ENCODE measurements around the gene KRT14. TPM values are rescaled to one million over a fixed set of nuclear protein-coding genes. Genes with fewer than 3 reads are reported as not detected.
A peak's percentile ranks its signal among the peaks of the same experiment; 100 is the strongest.
"Not testable (repeated sequence)": the region's sequence is repeated elsewhere in the genome, so short reads cannot be mapped to it uniquely, and the experiment has no call there.

The KRT14 gene
- total RNA-seq, 1 experiment from 2014 or later, result not detected

DNA sequence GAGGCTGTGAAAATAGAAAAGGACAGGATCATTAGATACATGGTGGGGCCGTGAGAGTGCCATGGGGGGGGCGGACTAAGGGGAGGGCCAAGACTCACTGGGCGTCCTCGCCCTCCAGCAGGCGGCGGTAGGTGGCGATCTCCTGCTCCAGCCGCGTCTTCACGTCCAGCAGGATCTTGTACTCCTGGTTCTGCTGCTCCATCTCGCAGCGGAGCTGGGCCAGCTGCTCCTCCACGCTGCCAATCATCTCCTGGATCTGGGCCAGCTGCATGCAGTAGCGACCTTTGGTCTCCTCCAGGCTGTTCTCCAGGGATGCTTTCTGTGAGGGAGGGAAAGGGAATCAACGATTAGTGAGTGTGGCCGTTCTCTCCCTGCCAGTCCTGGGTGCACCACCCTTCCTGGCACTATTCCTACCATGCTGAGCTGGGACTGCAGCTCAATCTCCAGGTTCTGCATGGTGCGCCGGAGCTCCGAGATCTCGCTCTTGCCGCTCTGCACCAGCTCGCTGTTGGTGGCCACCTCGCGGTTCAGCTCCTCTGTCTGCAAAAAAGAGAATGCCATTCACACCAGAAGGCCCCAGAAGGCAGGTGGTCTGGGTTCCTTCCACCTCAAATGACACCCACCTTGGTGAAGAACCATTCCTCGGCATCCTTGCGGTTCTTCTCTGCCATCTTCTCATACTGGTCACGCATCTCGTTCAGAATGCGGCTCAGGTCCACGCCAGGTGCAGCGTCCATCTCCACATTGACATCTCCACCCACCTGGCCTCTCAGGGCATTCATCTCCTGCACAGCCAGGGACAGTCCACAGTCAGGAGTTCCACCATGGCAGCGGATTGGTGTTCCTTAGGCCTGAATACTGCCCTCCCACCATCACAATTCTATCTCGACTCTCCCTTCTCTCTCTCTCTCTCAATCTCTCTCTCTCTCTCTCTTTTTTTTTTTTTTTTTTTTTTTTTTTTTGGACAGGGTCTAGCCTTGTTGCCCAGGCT lies 3.3 kb downstream of the KRT14 start:
- no peaks in the 10 kb centered on the region for H3K79me1 ChIP-seq (ENCODE audit: insufficient read depth, low read depth, low read length, poor library complexity, severe bottlenecking)
- no peaks in the 10 kb centered on the region; the same call in 1 of the 2 replicates for H3K4me1 ChIP-seq (ENCODE audit: insufficient read depth, low read length)
- WGBS (ENCODE audit: extremely low coverage, insufficient read length, low lambda C conversion rate), result no CpG with 5 or more reads among the region's 33 CpGs
- H3K18ac ChIP-seq (ENCODE audit: insufficient read length, low read depth, low read length), result no peak overlapping the region
- TF ChIP-seq CTCF (conservative IDR thresholded peaks at IDR 0.05), result peak; percentile 45; the same call in 2 of the 3 replicates
- H2AFZ ChIP-seq (ENCODE audit: low read length), result no peak overlapping the region
- H3K9me3 ChIP-seq (ENCODE audit: control insufficient read depth, low read depth, low read length), result no peaks in the 10 kb centered on the region
- Mint-ChIP-seq H3K27me3 (ENCODE audit: low read depth) (peaks cover 26% of the 10 kb centered on the region), H3K9me3 (peaks cover 0 to 4% of the 10 kb centered on the region in 2 experiments; a peak in 1 of 5 replicates), H3K36me3 (ENCODE audit: insufficient read depth in 1 of 3, low read depth in 3 of 3) (no peaks in the 10 kb centered on the region; a peak in 1 of 7 replicates), H3K27ac (no peak overlapping the region; a peak in 1 of 7 replicates), H3K4me3 (no peak overlapping the region), H3K4me1 (peaks cover 15 to 21% of the 10 kb centered on the region in 2 experiments)
- no peak overlapping the region for H2BK20ac ChIP-seq (ENCODE audit: low read depth, low read length, poor library complexity, severe bottlenecking)
- H2BK5ac ChIP-seq (ENCODE audit: insufficient read length, low read length), result no peak overlapping the region
- no peak overlapping the region for H3K23ac ChIP-seq (ENCODE audit: insufficient read length, low read depth, low read length)
- H2BK12ac ChIP-seq (ENCODE audit: insufficient read length, low read depth, low read length), result no peak overlapping the region
- no peak overlapping the region for H3K27ac ChIP-seq (ENCODE audit: insufficient read length, low read depth, low read length)
- H4K91ac ChIP-seq (ENCODE audit: insufficient read length, low read depth, low read length), result no peak overlapping the region
- H3K56ac ChIP-seq (ENCODE audit: insufficient read length, low read depth, low read length), result no peak overlapping the region
- H2BK120ac ChIP-seq (ENCODE audit: low read depth, low read length, poor library complexity, severe bottlenecking), result no peak overlapping the region
- DNase-seq, result no peak
- H3K79me2 ChIP-seq (ENCODE audit: insufficient read depth, low read length), result no peaks in the 10 kb centered on the region
- no peak overlapping the region for H3K9ac ChIP-seq (ENCODE audit: extremely low read depth, insufficient read length, low read length)
- H3K4ac ChIP-seq (ENCODE audit: low read depth, low read length), result no peak overlapping the region
- no peak overlapping the region for H3K4me2 ChIP-seq (ENCODE audit: insufficient read depth, insufficient read length, low read length)
- H4K8ac ChIP-seq (replicated peaks; ENCODE audit: insufficient read length, low read depth, low read length), result no peak overlapping the region
- H4K5ac ChIP-seq (ENCODE audit: insufficient read length, low read depth, low read length), result no peak overlapping the region
- no peak overlapping the region for H3T11ph ChIP-seq (ENCODE audit: low read length)
- H3K27me3 ChIP-seq (ENCODE audit: insufficient read depth, low read length), result no peaks in the 10 kb centered on the region
- H3K14ac ChIP-seq (ENCODE audit: insufficient read depth, low read length), result no peak overlapping the region
- no peak overlapping the region for H2AK5ac ChIP-seq (ENCODE audit: insufficient read length, low read length)
- H2BK15ac ChIP-seq (ENCODE audit: low read depth, low read length), result no peak overlapping the region
- H4K20me1 ChIP-seq (ENCODE audit: control insufficient read depth, insufficient read depth, insufficient read length), result no peaks in the 10 kb centered on the region
- H3K23me2 ChIP-seq (ENCODE audit: insufficient read length, low read depth, low read length, poor library complexity, severe bottlenecking), result no peaks in the 10 kb centered on the region

DNA sequence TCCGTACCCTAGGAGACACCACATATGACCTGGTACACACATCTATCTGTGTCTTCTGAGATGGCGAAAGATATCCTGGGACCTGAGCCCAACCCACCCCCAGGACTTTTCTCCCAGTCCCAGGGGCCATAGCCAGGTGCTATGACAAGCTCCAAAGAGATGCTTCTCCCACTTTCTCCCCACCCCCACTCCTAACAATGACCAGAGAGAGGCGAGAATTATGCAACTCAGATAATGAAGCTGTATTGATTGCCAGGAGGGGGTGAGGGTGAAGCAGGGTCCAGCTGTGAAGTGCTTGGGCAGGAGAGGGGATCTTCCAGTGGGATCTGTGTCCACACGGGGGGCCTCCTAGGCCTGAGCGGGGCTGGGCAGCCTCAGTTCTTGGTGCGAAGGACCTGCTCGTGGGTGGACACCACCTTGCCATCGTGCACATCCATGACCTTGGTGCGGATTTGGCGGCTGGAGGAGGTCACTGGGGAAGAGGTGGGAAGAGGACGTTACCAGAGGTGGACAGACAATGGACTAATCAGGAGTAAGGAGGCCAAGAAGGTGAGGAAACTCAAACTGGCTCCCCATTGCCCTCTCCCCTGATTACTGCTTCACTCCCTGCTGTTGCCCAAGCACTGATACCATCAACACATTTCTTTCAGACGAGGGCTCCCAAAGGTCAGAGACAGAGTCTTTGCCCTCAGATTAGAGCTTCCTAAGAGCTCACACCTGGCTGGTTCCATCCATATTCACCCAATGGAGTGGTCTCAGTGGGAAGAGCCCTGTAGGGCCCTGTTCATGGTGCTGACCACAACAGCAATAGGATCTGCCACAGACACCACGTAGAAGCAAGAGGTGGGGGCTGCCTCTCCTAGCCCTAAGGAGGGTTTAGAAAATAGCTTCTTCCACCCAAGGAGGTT lies 4.4 kb downstream of the KRT14 start:
- not testable (repeated sequence) for H3K4me3 Mint-ChIP-seq; DNase-seq; H2AFZ ChIP-seq (ENCODE audit: low read length); H4K5ac ChIP-seq (ENCODE audit: insufficient read length, low read depth, low read length); H2BK15ac ChIP-seq (ENCODE audit: low read depth, low read length); H3K4me1 ChIP-seq (ENCODE audit: insufficient read depth, low read length); H3K14ac ChIP-seq (ENCODE audit: insufficient read depth, low read length); H3K9ac ChIP-seq (ENCODE audit: extremely low read depth, insufficient read length, low read length); H3K56ac ChIP-seq (ENCODE audit: insufficient read length, low read depth, low read length); H3K18ac ChIP-seq (ENCODE audit: insufficient read length, low read depth, low read length); H3K9me3 ChIP-seq (ENCODE audit: control insufficient read depth, low read depth, low read length); H2BK12ac ChIP-seq (ENCODE audit: insufficient read length, low read depth, low read length); H3K23me2 ChIP-seq (ENCODE audit: insufficient read length, low read depth, low read length, poor library complexity, severe bottlenecking); H3K79me1 ChIP-seq (ENCODE audit: insufficient read depth, low read depth, low read length, poor library complexity, severe bottlenecking); H4K20me1 ChIP-seq (ENCODE audit: control insufficient read depth, insufficient read depth, insufficient read length); H2BK120ac ChIP-seq (ENCODE audit: low read depth, low read length, poor library complexity, severe bottlenecking); H3K23ac ChIP-seq (ENCODE audit: insufficient read length, low read depth, low read length); H3T11ph ChIP-seq (ENCODE audit: low read length); H3K27me3 ChIP-seq (ENCODE audit: insufficient read depth, low read length); H4K91ac ChIP-seq (ENCODE audit: insufficient read length, low read depth, low read length); H2BK5ac ChIP-seq (ENCODE audit: insufficient read length, low read length); H4K8ac ChIP-seq (replicated peaks; ENCODE audit: insufficient read length, low read depth, low read length); H3K4me2 ChIP-seq (ENCODE audit: insufficient read depth, insufficient read length, low read length); H2AK5ac ChIP-seq (ENCODE audit: insufficient read length, low read length); H3K36me3 Mint-ChIP-seq (ENCODE audit: insufficient read depth in 1 of 3, low read depth in 3 of 3); H3K27ac ChIP-seq (ENCODE audit: insufficient read length, low read depth, low read length); H2BK20ac ChIP-seq (ENCODE audit: low read depth, low read length, poor library complexity, severe bottlenecking); H3K79me2 ChIP-seq (ENCODE audit: insufficient read depth, low read length); H3K9me3 Mint-ChIP-seq; H3K4ac ChIP-seq (ENCODE audit: low read depth, low read length); H3K27ac Mint-ChIP-seq
- Mint-ChIP-seq H3K27me3 (ENCODE audit: low read depth) (peaks cover 28% of the 10 kb centered on the region), H3K4me1 (peaks cover 15 to 21% of the 10 kb centered on the region in 2 experiments)
- WGBS (ENCODE audit: extremely low coverage, insufficient read length, low lambda C conversion rate), result no CpG with 5 or more reads among the region's 13 CpGs

Data from H9 (cell line).